GM21515 (cell line): Measurements from ENCODE around the gene NOL4L.

Experiments
- ATAC-seq: cut with Tn5 transposase; IDR thresholded peaks from one replicate; pipeline ENCODE4 v1.9.1; 2021; ENCODE audit not compliant: unreplicated experiment

NOL4L gene

DNA sequence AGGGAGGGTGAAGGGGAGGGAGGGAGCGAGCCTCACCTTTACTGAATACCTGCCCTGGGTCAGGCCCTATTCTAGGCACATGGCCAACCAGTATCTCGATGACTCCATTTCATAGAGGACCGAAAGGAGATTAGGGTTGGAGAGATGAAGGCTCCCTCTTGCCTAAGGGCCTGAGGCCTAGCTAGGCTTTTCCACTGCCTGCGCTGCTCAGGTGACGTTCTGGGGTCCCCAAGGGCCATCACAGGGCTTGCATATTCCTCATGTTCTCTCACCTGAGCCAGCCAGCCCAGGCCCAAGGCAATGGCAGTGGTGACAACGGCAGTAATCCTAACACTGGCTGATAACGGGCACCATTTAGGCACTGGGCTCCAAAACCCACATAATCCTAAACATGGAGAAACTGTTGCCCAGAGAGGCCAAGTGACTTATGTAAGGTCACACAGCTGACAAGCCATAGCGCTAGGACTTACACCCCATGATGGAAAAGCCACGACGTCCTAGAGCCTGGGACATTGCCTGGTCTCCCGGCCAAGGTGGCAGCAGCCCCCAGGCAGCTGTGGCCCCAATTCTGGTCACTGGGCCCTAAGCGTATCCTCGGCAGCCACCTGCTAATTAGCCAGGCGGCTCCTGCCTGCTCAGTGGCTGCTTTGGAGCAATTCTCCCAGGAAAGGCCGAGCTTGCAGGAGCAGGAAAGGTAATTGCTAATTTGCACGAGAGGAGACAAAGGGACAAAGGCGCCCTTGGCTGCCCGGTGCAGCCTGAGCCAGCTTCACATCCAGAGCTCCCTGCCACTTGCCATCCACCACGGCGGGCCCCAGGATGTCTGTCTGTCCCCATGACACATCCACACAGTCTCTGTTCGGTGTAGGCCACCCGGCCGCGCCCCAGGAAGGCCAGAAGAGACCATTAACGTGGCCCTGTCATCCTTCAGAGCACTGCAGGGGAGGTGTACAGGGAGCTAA lies 21.5 kb downstream of the NOL4L start:
- ATAC-seq: no peak

DNA sequence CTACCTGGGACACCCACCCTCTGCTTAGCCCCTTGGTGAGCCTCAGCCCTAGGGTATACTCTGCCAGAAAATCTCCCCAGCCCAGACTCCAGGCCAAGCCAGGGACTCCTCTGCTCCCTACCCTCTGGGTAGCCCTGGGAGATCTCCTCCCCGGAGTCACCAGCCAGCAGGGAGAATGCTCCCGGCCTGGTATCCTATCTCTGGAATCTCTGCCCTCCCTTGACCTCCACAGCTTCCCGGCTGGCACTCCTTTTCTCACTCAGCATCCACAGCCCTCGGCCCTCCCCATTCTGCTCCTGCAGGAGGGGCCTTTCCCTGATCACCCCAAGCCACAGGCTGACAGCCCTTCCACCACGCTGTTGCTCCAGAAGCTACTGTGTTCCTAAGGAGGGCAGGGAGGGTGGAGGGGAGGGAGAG lies 22.6 kb downstream of the NOL4L start:
- ATAC-seq: no peak

DNA sequence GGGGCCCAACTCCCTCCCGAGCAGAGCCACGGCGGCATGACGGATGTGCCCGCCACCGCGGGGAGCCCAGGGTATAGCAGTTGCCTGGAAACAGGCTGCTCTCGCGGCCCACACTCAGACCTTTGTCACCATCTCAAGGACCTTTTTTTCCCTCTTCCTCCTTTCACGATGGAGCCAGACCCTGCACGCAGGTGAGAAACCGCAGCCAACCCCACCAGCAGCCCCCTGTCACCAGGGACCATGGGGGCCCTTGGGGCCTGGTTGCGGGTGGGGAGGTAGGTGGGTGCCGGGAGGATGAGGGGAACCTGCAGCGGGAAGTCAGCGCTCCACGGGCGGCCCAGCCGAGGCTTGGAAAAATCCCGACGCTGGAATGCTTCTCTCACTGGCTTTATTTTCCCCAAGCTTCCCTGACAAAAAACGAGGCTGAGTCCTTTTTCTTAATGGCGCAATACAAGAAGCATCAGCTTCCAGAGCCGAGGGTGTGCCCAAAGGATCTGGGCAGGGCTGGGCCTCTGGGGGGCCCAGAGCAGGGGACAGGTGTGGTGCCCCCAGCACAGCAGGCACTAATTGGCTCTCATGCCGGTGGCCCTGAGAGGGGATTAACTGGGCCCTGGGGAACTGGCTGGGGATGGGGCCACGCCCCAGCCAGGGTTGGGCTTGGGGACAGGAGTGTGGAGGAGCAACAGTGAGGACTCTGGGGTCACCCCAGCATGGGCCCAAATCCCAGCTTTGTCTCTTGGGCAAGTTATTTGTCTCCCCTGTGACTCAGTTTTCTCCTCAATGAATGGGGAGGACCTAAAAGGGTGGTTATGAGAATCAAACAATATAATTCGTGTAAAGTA lies 23.9 kb downstream of the NOL4L start:
- no peak for ATAC-seq

DNA sequence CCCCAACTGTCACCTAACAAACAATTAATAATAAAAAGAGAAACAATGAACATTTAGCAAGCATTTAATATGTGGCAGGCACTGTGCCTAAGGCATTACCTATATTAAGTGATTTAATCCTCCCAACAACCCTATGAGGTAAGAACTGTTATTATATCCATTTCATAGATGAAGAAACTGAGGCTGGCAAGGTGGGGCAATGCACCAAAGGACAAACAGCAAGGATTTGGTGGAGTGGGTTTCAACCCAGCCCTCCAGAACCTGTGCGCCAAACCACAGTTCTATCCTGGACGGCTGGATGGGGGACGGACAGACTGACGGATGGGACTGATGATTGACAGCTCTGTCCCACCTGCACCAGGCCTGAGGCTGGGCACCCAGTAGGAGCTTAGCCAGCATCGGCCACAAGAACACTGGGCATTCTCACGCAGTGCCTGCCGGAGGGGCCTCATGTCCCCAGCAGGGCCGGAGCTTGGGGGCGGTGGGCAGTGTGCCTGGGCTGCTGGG lies 24.6 kb downstream of the NOL4L start:
- ATAC-seq: no peak

DNA sequence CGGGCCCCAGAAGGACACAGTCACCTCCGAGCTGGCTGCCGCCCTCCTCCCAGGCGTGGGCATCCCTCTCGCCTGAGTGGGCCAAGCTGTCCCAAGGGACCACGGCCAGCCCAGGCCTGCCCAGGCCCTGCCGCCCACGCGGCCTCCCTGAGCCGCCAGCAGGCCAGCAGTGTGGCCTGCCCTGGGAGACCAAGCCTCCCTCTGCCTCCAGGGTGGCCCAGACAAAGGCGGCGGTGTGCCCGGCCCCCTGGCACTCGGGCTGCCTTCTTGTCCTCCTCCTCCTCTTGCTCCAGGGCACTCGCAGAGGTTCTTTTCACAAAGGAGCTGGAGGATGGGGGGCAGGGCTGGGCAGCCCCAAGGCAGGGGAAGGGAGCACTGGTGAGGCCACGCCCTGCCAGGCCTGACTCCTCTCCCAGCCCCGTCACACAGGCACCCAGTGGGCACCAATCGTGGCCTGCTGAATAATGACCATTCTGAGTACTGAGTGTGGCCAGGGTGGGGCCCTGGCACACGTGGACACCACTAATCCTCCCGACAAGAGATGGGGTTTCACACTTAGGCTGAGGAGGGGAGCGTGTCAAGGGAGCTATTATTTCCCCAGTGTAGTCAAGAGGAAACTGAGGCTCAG lies 25.3 kb downstream of the NOL4L start:
- ATAC-seq: no peak

DNA sequence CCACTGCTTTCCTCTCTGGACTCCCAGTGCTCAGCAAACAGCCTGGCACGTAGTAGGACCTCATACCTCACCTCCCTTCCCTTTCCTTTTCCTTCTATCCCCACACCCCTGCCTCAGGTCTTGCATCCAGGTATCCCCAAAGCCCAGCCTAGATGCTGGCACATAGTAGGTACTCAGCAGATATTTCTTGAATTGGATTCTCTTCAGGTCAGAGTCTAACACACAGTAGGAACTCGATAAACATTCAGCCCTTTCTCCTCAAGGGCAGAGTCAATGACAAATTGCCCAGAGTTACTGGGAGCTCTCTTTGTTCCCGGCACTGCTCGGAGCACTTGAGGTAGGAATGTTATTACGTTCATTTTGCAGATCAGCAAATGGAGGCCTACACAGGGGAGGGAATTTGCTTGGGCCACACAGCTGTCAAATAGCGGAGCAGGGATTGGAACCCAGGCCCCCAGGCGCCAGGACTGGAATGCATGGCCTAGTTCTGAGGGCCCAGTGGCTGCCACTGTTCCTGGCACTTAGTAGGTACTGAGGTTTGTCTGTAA lies 25.9 kb downstream of the NOL4L start:
- no peak for ATAC-seq

DNA sequence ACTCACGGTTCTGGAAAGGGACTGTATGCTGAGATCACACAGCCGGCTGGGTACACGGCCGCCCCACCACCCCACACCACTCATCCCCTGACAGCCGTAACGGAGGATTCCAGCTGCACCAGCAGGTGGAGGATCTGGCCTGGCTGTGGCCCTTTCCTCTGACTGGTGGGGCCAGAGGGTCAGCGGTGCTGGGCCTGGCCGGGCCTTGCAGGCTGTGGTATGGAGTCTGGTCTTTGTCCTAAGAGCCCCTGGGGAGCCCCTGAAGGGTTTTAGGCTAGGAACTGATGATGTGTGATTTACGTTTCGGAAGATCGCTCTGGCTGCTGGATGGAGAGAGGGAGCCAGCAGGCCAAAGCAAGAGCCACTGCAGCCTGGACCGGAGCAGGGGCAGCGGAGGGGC lies 26.6 kb downstream of the NOL4L start:
- no peak for ATAC-seq

DNA sequence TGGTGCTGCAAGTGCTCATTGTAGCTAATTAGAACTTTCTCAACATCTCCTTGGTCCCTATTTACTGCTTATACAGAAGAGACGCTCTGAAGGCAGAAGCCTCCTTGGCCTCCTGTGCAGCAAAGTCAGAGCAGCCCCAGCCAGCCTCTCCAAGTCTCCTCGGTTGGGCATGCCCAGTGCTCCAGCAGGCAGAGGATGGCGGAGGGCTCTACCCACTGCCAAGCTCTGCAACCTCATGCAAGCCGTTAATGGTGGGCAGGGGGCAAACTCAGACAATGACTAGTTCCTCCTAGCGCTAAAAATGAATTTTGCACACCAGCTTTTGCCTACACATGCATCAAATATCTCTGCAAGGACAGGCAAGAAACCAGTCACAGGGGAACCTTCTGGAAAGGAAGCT lies 27.8 kb downstream of the NOL4L start:
- no peak for ATAC-seq

DNA sequence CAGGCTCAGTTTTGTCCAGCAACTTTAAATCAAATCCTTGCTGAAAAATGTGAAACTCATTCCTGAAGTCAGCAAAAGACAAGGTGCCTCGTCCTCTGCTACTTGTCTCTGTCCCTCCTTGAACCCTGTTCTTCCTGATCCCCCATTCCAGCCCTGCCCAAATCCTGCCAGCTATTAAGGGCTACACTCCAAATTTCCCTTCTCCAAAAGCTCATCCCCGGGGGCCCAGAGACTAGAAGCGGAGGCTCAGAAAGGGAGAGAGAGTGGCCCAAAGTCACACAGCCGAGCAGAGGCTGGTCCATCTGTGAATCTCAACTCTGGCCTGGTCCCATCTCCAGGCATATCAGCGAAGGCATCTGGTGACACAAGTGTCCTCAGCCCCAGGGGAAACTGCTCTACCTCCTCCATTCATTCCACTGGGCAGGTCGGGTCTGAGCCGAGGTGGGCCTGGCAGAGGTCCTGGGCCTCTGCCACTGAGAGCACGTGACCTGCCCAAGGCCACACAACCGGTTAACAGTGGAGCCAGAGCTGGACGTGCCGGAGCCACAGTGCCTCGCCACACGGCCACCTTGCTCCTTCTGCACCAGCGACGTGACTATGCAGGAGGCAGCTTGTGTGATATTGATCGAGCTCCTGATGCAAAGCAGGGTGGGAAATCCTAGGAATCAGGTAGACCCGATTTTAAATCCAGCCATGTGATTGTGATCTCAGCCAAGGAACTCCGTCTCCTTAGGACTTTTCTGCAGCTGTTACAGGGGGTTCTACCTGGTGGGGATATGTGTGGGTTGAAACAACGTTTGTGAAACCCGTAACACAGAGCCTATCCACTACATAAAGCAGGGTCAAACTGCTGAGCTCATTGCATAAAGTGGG lies 28.6 kb downstream of the NOL4L start:
- no peak for ATAC-seq

DNA sequence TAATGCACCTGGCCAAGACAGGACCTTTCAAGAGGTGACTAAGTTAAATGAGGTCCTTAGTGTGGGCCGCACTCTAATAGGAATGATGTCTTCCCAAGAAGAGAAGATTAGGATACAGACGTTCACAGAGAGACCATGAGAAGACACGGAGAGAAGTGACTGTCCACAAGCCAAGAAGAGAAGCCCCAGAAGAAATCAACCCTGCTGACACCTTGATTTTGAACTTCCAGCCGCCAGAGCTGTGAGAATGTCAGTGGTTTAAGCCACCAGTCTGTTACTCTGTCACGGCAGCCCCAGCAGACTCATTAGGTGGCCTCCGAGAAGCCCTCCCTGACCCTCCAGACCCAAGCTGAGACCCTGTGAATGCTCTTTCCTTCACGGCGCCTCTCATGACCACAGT lies 29.5 kb downstream of the NOL4L start:
- no peak for ATAC-seq

DNA sequence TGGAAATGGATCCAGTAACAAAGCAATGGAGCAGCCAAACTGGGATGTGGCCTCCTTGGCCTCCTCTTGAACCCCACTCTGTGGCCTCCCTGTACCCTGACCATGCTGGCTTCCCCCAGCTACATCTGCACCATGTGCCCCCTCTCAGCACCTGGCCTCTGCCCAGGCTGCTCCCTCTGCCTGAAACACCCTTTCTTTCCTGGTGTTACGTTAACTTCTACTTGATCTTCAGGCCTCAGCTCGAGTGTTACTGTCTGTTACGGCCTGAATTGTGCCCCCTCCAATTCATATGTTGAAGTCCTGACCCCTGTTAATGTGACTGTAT lies 30.2 kb downstream of the NOL4L start:
- ATAC-seq: no peak

DNA sequence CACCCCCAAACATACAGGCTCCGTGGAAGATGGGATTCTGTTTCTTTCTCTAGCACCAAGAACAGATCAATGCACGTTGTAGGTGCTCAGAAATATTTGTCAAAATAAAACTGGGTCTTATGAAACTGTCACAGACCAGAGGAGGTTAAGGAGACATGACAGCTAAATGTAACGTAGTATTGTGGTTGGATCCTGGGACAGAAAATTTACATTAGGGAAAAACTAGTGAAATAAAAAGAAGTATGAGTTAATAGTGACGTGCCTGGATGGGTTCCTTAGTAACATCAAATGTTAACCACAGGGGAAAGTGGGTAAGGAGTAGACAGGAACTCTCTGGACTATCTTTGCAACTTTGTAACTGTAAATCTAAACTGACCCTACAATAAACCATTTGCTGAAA lies 31.5 kb downstream of the NOL4L start:
- no peak for ATAC-seq

DNA sequence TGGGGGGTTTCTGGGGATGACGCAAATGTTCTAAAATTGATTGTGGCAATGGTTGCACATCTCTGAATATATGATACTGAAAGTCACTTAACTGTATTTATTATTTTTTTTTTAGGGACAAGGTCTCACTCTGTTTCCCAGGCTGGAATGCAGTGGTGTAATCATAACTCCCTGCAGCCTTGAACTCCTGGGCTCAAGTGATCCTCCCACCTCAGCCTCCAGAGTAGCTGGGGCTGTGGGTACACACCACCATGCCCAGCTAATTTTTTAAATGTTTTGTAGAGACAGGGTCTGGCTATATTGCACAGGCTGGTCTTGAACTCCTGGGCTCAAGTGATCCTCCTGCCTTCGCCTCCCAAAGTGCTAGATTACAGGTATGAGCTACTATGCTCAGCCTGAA lies 33.4 kb downstream of the NOL4L start:
- ATAC-seq: no peak

DNA sequence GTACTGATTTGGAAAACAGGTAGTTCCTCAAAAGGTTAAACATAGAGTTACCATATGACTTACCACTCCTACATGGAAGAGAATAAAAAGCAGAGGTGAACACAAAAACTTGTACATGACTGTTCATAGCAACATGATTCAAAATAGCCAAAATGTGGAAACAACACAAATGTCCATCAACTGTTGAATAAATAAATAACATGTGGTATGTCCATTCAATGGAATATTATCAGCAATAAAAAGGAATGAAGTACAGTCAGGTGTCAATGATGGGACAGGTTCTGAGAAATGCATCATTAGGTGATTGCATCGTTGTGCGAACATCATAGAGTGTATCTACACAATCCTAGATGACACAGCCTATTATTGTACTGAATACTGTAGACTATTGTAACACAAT lies 35.3 kb downstream of the NOL4L start:
- ATAC-seq: no peak

DNA sequence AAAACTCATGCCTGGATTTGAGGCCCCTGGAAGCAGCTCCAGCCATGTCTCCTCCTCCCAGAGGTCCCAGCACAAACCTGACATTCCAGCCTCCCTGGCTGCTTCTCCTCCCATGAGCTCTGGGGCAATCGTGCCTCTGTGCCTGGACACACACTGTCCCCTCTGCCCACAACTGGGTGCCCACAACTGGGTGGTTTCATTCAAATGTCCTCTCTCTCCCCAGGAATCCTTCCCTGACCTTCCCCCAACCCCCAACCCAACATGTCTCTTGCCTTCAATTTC lies 37.4 kb downstream of the NOL4L start:
- no peak for ATAC-seq

DNA sequence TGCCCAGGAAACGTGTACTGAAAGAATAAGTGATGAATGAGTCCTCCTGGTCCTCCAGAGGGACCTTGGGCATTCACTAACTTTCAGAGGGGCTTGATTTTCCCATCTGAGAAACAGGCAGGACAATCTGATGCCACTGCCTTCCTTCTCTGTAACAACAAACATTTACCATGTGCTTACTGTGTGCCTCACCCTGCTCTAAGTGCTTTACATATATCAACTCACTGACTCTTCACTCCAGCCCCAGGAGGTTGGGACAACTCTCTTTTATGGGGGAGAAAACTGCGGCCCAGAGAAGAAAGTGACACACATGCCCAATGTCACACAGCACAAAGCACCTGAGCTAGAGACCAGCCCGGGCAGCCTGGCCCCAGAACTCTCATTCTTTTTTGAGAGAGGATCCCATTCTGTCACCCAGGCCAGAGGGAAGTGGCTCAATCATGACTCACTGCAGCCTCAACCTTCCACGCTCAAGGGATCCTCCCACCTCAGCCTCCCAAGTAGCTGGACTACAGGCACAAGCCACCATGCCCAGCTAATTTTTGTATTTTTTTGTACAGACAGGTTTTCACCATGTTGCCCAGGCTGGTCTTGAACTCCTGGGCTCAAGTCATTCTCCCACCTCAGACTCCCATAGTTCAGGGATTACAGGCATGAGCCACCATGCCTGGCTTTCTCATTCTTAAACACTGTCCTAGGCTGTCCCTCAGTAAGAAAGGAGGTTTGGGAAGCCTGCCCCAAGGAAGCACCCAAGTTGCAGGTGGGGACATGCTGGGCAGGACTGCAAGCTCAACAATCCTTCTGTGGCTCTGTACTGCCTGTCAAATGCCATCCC lies 38.0 kb downstream of the NOL4L start:
- no peak for ATAC-seq

DNA sequence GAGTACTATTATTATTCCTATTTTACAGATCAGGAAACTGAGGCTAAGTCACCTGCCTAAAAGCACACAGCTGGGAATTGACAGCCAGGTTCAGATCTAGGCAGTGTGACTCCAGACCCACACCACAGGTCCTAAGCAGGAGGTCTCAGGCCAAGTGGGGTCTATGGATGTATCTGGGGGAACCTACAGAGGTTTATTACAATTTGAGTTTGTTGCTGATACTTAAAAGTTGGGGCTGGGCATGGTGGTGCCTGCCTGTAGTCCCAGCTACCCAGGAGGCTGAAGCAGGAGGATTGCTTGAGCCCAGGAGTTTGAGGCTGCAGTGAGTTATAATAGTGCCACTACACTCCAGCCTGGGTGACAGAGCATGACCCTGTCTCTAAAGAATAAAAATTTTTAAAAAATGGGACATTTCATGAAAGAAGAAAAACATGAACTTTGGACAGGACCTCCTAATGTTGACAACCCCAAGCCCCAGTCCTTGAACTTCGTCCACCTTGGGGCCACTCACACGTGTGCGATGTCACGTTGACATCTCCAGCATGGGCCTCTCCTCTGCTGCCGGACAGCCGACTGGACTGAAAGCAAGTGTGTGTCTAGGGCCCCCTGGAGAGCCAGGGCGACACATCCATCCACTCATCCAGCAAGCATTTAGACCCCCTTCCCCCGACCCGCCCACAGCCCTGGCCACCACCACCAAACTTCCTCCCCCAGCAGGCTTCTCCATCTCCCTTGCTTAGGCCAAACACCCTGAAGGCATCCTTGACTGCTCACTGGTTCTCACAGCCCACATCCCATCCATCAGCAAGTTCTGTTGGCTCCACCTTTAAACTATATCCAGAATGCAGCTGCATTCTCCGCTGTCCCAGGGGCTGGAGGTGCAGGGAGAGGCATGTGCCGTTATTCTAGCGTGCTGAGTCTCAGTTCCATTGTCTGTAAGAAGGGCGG lies 40.0 kb downstream of the NOL4L start:
- no peak for ATAC-seq

DNA sequence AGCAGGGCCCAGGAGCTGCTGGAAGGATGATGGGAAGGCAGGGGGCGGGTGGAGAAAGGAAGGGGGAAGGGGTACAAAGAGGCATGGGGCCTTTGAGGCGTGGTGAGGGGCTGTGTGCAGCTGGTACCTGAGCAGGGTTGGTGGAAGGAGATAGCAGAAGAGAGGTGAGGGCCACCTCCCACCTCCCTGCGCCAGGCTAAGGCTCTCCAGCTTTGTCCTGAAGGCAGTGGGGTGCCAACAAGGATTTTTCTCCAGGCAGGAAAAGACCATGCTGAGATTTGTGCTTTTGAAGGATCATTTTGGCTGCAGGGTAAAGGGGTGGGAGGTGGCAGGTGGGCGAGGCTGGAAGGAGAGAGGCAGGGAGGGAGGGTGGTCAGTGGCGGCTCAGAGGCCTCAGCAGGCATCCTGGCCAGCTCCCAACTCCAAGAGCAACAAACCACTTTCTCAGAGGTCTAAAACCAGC lies 40.8 kb downstream of the NOL4L start:
- no peak for ATAC-seq
